Measurements from ENCODE around the gene ALPG.
"Not testable (repeated sequence)": the region's sequence is repeated elsewhere in the genome, so short reads cannot be mapped to it uniquely, and the experiment has no call there.

Gene ALPG

DNA sequence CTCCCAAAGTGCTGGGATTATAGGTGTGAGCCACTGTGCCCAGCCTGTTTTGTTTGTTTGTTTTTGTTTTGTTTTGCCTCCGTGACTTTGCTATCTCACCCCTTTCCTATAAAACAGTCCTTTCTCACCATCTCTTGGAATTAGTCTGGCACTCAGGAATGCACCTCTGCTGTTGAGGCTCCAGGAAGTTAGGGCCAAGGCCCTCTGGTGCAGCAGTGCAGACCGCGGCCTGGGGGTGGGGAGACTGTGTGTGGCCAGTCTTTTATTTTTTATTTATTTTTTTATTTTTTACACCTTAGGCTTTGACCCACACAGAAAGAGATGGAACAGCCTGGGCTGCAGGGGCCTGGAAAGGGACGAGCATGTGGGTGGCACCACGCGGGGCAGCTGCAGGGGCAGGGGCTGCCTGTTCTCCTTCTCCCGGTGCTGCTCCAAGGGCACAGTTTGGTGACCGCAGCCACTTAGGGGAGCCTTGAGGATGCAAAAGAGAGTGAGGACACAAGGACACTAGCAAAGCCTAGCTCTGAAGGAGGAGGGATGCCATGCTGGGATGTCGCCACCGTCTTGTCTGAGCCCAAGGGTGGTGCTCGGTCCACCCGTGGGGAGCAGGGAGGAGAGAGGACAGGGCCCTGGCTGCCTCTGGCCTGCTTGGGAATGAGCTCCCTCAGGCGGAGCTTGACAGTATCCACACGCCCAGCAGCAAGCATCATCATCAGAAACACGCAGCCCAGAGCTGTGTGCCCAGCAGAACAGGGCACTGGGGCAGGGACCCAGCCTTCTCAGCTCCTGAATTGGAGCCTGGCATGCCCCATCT lies 29.9 kb downstream of the ALPG start:
- no peak overlapping the region for H3K4me3 ChIP-seq (ENCODE audit: control insufficient read depth, low read depth, low read length)
- no peak for DNase-seq (ENCODE audit: low read depth)
- TF ChIP-seq, protein P1, sequence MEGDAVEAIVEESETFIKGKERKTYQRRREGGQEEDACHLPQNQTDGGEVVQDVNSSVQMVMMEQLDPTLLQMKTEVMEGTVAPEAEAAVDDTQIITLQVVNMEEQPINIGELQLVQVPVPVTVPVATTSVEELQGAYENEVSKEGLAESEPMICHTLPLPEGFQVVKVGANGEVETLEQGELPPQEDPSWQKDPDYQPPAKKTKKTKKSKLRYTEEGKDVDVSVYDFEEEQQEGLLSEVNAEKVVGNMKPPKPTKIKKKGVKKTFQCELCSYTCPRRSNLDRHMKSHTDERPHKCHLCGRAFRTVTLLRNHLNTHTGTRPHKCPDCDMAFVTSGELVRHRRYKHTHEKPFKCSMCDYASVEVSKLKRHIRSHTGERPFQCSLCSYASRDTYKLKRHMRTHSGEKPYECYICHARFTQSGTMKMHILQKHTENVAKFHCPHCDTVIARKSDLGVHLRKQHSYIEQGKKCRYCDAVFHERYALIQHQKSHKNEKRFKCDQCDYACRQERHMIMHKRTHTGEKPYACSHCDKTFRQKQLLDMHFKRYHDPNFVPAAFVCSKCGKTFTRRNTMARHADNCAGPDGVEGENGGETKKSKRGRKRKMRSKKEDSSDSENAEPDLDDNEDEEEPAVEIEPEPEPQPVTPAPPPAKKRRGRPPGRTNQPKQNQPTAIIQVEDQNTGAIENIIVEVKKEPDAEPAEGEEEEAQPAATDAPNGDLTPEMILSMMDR (IDR thresholded peaks at IDR 0.05; ENCODE audit: control insufficient read depth, insufficient read depth, low read depth, low read length, missing control alignments) = no peak

DNA sequence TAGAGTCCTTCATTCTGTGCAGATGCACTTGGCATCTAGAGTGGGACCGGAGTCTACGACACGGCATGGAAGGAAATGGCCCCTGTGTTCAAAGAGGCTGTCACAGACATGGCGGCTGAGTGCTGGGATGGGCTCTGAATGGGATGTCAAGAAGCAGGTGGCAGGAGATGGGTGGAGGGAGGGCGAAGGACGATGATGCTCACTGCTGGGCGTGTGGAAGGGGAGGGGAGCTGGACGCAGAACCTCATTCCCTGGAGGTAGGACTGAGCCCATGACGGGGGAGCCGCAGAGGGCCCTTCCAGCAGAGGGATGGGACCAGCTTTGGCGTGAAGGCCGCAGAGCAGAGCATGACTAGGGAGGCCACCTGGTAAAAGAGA lies 30.5 kb downstream of the ALPG start:
- TF ChIP-seq, protein P1 (IDR thresholded peaks at IDR 0.05; ENCODE audit: control insufficient read depth, insufficient read depth, low read depth, low read length, missing control alignments) = no peak
- no peak for DNase-seq (ENCODE audit: low read depth)
- no peak overlapping the region for H3K4me3 ChIP-seq (ENCODE audit: control insufficient read depth, low read depth, low read length)

DNA sequence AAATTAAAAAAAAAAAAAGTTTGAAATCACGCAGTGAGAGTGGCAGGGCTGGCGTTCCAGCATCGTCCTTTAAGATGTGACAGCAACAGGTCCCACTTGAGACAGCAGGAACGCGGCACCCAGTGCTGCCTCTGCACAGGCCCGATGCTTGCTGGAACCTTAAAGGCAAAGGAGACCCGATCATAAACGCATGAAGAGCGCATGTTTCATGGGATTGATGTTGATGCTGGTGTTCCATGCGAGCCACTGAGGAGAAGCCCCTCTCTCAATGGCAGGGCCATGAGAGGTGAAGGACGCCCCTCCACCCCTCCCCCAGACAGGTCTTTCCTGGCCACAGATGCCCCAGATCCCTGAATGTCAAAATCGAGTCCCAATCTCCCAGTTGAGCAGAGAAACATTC lies 31.4 kb downstream of the ALPG start:
- TF ChIP-seq, protein P1 (IDR thresholded peaks at IDR 0.05; ENCODE audit: control insufficient read depth, insufficient read depth, low read depth, low read length, missing control alignments) = no peak
- no peak for DNase-seq (ENCODE audit: low read depth)
- H3K4me3 ChIP-seq (ENCODE audit: control insufficient read depth, low read depth, low read length) = no peak overlapping the region

DNA sequence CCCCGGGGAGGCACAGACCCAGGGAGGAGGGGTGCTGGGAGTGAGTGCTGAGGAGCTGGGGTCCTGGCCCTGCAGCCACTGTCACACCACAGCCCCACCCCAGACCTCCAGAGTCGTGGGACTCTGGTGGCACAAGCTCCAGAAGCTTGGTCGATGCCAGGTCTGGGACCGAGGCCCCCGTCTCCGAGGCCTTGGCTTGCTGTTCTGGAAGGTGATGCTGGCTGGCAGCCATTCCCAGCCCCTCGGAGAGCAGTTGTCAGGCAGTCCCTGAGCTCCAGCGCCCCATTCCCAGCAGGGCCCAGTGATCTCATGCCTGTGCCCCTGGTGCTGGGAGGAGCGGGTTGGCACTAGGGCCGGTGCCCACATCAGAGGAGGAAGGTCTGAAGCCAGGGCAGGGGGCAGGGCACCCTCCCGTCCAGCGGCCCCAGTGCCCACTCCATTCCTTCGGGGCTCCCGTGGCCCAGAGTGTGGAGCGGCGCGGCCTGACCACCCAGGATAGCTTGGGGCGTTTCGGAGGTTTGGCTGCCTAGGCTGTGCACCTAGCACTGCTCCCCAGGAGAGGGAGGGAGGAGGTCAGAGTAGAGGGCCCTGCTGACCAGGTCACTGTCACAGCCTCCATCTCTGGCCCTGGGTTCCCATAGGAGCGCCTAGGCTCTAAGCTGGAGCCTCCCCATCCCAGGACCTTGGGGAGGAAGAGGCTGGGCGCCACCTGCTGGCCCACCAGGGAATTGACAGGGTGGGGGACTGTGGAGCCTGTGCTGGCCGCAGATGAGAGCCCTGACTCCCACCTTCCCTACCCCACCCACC lies 32.5 kb downstream of the ALPG start:
- TF ChIP-seq, protein P1 (IDR thresholded peaks at IDR 0.05; ENCODE audit: control insufficient read depth, insufficient read depth, low read depth, low read length, missing control alignments) = peak; percentile 50
- no peak overlapping the region for H3K4me3 ChIP-seq (ENCODE audit: control insufficient read depth, low read depth, low read length)
- DNase-seq (ENCODE audit: low read depth) = no peak

DNA sequence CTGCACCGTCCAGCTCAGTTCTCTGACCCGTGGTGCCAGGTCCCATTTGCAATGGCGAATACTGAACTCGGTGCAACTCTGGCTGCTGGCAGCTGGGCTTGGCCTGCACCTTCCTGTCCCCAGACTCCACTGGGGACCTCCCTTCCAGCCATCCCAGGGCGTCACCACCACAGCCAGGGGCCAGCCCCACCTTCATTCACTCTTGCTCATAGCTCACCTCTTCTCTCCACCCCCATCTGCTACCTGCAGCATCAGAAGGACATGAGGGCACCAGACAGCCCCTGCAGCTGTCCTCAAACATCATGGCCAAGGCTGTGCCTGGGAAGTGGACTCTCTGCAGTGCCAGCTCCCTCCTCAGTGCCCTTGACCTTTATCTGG lies 33.1 kb downstream of the ALPG start:
- TF ChIP-seq, protein P1 (IDR thresholded peaks at IDR 0.05; ENCODE audit: control insufficient read depth, insufficient read depth, low read depth, low read length, missing control alignments) = peak; percentile 16
- DNase-seq (ENCODE audit: low read depth) = no peak
- H3K4me3 ChIP-seq (ENCODE audit: control insufficient read depth, low read depth, low read length) = no peak overlapping the region

DNA sequence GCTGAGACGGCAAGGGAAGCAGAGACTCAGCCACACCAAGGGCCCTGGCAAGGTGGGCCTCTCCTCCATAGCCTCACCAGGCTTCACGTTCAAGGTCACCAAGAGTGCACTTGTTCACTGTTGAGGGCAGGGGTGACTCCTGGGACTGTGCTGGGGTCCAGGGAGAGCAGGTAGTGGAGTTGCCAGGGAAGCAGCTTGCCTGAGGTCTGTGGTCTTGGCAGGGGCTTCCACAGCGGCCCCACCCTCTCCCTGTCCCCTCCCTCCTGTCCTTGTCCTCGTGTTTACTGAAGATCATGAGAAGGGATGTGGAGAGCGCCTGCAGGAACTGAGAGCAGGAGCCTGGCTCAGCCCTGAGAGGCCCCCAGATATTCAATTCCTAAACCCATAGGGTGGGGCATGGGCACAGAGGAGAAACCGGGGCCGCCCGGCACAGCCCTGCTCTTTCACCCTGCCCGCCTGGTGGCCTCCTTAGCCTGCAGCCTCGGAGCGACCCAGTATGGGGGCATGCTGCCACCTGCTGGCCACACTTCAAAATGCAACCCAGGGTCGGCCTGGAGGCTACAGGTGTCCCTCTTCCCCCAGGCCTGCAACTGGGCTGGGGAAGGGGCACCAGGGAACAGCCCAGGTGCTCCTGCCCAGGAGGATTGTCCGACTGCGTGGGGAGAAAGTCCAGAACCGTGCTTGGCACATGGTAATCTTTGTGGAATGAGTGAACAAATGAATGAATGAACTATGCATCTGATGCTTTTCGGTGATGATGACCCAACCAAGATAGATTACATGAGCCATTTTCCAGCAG lies 33.8 kb downstream of the ALPG start:
- not testable (repeated sequence) for DNase-seq (ENCODE audit: low read depth); H3K4me3 ChIP-seq (ENCODE audit: control insufficient read depth, low read depth, low read length)
- TF ChIP-seq, protein P1 (IDR thresholded peaks at IDR 0.05; ENCODE audit: control insufficient read depth, insufficient read depth, low read depth, low read length, missing control alignments) = peak; percentile 92
